Measurements from ENCODE around the gene OR2G6.

Gene OR2G6

GRCh38 chr1:248576260-248576980, 68.5 kb downstream of the OR2G6 start:
- DNase-seq = no peak

All from CD4-positive, alpha-beta T cell treated with Interleukin-4 for 4 hours (primary cell).